ENCODE measurements around the gene SLC25A30.

DNA sequence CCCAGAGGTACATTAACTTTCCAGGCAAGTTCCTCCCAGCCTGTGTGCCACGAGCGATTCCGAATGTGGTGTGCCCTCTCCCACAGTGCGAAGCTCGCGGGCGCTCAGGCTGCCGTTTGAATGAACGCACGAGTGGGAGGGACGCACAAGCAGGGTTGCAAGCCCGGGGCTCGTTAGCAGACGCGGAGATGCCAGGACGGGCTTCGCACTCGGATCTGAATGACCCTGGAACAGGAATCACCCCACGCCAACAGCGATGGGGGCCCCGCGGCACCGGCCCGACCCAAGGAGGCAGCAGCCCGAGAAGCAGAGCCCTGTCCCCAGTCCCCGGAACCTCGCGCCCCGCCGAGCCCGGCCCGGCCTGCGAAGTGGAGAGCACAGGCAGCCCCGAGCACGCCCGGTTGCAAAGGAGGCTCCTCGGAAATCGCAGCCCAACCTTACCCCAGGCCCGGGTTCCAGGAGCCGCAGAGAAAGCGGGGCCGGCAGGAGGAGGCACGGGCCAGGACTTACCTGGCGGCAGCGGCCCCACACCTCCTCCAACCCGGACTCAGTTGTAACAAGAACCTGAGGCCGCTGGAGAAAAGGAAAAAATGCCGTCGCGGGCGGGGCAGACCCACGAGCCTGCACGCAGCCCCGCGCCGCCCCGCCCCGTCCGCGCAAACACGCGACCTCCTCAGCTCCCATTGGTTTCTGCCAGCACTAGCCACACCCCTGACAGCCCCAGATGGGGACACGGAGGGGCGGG is at the start of gene SLC25A30:
- TF ChIP-seq, protein P1, sequence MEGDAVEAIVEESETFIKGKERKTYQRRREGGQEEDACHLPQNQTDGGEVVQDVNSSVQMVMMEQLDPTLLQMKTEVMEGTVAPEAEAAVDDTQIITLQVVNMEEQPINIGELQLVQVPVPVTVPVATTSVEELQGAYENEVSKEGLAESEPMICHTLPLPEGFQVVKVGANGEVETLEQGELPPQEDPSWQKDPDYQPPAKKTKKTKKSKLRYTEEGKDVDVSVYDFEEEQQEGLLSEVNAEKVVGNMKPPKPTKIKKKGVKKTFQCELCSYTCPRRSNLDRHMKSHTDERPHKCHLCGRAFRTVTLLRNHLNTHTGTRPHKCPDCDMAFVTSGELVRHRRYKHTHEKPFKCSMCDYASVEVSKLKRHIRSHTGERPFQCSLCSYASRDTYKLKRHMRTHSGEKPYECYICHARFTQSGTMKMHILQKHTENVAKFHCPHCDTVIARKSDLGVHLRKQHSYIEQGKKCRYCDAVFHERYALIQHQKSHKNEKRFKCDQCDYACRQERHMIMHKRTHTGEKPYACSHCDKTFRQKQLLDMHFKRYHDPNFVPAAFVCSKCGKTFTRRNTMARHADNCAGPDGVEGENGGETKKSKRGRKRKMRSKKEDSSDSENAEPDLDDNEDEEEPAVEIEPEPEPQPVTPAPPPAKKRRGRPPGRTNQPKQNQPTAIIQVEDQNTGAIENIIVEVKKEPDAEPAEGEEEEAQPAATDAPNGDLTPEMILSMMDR (conservative IDR thresholded peaks at IDR 0.05; ENCODE audit: low read depth, low read length): no peak
- no peak for TF ChIP-seq EZH2 (IDR thresholded peaks at IDR 0.05; ENCODE audit: borderline replicate concordance, low read depth, low read length, poor library complexity, severe bottlenecking)
